Measurements from ENCODE around the gene ATP11A.

- TF ChIP-seq POLR2A (IDR thresholded peaks at IDR 0.05; ENCODE audit: borderline replicate concordance, extremely low read depth, insufficient read depth, insufficient read length) (no peak), EZH2phosphoT487 (IDR thresholded peaks at IDR 0.05; ENCODE audit: borderline replicate concordance) (no peak), ZNF274 (IDR thresholded peaks at IDR 0.05; ENCODE audit: low read depth, low read length) (no peak), YY1 (IDR thresholded peaks at IDR 0.05; ENCODE audit: extremely low read depth, insufficient replicate concordance, low read depth, low read length) (no peak)
Measured at GRCh38 chr13:112680741-112681360, 9.0 kb upstream of the ATP11A start.

All from HCT116 (cell line).